HG03064 (cell line): ENCODE results near the gene CENPU.

Experiments
- ATAC-seq: cut with Tn5 transposase; IDR thresholded peaks from one replicate; pipeline ENCODE4 v1.9.1; 2021; ENCODE audit warnings: low read depth; ENCODE audit not compliant: unreplicated experiment

CENPU gene

DNA sequence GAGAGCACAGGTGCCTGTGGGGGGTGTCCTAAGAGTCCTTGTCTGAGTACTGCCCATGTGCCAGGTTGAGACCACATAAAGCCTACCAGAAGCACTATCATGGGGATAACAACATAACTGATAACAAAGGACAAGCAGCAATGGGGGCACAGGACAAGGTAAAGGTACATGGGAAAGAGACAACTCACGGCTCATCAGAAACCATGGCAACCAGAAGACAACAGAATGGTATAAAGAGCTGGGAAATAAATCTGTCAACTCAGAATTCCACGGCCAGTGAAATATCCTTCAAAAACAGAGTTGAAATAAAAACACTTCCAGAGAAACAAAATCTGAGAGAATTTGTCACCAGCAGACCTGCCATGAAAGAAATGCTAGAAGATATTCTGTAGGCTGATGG lies 20.0 kb downstream of the CENPU start:
- ATAC-seq, result no peak

DNA sequence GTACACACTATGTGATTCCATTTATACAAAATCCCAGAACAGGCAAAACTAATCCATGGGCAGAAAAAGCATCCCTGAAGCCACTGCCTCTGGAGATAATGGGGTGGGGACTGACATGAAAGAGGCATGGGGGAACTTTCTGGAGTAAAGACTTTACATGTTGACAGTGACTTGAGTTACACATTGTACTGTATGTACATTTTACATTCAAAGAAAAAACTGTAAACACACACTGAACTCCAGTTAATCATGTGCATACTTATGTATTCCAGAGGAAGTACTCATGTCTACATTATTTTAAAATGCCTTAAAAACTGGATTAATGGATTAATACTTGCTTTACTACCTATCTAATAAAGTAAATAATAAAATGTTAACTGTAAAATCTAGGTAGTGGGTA lies 21.6 kb downstream of the CENPU start:
- ATAC-seq, result no peak

DNA sequence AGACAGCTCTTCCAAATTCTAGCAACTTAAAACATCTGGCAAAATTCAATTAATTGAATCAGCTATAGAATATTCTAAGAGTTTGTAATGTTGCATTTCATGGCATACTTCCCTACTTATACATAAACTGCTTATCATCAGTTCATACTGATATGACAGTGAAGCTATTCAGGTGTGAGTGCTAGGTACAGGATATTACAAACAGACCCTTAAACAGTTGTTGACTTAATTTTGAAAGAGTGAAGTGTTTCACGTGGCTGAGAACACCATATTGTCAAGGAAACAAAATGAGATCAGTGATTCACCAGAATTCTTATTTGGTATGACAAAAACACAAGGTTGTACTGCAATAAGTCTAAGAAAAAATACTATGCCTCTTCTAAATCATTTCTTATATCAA lies 27.4 kb downstream of the CENPU start:
- ATAC-seq, result no peak

DNA sequence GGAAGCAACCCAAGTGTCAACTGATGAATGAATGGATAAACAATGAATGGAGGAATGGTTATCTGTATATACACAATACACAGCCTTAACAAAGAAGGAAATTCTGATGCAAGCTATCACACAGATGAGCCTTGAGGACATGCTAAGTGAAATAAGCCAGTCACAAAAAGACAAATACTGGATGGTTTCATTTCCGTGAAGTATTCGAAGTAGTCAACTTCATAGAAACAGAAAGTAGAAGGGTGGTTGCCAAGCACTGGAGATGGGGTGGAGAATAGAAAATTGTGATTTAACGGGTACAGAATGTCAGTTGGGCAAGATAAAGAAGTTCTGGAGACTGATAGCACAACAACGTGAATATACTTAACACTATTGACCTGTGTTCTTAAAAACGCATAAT lies 28.2 kb downstream of the CENPU start:
- ATAC-seq, result no peak

DNA sequence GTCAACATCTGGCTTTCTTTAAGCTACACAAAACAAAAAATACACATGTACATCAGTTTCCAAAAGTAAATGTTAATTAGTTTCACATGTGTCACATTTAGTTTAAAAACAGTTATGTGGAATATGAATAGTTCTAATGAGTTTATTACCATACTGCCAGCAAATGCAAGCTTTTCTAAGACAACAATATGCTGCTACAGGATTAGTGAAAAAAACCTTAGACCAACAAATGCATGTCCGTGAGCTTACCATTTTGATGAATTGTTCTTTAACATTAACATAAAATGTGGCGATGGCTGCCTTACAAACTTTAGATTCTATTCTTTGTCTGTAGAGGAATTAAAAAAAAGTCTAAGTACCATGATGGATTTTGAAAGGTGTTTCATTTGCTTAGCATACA lies 31.8 kb downstream of the CENPU start:
- no peak for ATAC-seq

DNA sequence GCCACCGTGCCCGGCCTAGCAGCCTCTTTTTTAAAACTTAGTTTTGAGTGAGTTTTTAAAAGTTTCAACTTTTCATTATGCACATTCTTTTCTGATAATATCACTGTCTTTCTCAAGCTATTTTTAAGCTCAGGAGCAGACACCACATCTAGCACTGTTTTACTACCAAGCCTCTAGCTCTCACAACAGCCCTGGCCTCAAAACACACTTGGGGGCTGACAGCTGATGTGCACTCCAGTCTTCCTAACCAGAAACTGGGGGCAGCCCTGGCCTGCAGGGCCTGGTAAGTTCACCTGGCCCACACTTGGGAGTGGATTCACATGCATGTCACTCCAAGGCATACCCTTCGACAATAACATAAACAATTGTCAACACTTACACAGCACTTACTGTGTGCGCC lies 34.0 kb downstream of the CENPU start:
- ATAC-seq, result no peak

DNA sequence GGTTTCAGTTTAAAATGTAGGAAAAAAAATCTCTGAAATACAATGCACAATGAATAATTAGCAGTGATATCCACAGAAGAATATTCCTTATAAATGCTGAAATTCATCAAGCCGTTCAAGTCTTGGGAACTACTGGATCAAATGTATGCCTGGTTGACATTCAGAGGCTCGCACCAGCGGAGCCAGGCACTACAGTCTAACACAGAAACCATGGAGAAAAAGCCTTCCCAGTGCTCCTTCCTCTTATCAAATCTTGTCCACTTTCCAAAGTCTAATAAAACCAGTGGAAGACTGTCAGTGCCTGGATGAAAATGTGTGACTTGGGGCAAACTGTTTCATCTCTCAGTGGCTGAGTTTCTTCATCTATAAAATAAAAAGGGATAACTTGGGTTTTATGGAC lies 35.9 kb downstream of the CENPU start:
- ATAC-seq, result no peak

DNA sequence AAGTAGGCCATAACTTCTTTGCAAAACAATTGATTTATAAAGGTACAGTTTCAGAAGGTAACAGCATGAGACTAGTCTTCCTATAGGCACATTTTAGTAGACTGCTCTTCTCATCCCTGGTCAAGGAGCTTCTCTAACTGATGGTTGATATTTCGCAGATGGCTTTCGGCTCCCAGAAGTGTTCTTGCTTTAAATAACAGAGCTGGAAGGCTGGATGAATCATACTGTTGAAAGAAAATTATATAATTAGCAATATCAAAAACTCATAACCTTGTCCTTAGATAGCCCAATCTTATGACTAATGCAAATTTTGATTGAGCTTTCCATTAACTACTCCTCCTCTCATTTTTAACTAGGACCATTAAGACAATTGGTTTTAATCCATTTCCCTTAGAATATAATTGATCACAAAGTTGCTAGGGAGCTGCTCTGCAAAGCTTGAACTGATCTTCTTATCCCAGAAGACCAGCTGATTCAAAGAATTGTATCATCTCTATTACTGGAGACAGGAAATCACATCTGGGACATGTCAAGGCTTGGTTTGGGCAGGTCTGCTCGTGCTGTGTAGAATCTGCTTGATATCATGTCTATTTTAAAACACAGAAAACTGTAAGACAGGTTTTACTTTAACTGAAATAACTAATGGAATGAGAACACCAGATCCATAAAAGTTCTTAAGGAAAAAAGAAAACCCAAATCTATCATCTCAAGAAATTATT lies 38.6 kb downstream of the CENPU start:
- no peak for ATAC-seq

DNA sequence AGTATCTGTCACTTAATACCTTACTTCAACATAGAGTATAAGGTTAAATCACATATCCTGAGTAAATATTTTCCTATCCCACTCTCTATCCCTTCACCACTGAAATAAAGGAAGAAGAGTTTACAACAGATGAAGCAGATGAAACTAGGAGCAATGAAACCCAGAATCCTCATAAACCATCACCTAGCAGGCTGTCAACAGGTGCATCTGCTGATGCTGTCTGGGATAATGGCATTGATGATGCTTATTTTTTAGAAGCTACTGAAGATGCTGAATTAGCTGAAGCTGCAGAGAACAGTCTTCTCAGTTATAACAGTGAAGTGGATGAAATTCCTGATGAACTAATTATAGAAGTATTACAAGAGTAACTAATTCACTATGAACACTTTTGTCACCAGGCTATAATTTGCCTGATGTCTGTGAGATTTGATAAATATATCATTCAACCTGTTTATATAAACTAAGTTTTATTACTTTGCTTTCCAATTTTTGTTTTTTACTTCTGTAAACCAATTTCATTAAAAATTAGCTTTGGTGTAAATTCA lies 39.4 kb downstream of the CENPU start:
- ATAC-seq, result no peak

DNA sequence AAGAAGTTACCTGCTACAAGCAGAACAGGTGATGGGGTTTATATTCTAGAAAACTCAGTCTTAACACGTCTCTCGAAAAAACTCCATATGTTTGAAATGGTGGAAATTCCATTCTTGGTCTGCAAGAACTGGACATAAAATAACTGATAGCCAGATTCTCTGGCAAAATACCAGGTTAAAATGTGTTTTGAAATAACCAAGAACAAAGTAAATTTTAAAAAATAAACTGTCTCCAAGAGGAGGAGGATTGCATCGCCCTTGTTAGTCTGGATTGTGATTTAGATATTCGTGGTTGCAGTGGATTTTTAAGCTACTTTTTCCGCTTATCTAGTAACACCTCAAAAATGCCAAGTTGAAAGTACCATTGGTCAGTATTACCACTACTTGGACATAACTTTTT lies 40.8 kb downstream of the CENPU start:
- ATAC-seq, result no peak

DNA sequence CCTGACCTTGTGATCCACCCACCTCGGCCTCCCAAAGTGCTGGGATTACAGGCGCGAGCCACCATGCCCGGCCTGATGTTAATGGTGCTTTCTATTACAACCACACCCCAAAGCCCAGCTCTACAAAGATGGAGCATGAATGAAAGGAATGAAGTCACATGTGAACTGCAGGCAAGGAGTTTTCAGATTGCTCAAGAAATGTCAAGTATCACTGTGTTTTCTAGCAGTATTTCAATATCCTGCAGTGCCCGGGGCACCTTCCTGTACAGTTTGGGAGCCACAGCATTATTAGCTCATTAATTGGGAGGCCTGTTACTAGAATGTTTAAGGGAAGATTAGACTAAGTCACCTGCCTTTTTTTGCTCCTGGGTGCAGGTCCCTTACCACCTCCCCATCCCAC lies 44.2 kb downstream of the CENPU start:
- ATAC-seq, result no peak

DNA sequence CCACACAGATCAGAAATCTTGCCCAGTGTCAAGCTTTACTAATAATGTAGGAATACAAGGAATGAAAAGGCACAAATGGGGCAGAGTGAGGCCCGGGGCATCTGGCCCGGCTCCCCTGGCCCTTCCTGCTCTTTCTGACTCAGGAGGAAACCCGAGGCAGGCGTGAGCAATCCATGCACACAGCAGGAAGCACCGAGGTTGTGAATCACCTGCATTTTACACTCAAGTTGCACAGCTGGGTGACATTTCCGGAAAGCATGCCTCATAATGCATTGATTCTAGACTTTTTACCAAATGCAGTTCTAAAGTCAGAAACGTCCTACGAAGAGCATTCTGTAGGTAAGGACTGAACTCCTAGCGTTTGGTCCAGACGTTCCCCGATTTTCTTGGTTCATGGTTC lies 45.4 kb downstream of the CENPU start:
- no peak for ATAC-seq

DNA sequence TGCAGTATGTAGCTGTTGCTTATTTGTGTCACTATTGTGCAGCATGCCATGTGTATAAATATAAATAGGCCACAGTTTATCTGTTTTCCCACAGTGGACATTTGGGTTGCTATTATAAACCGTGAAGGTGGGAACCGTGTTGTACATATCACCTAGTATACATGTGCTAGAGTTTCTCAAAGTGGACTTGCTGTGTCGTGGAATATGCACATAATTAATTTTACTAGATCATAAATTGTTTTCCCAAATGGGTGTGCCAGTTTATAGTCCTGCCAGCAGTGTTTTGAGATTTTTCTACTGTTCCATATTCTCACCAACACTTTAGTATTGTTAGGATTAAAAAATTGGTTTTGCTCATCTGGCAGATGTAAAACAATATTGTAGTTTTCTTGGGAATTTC lies 45.9 kb downstream of the CENPU start:
- ATAC-seq, result no peak

DNA sequence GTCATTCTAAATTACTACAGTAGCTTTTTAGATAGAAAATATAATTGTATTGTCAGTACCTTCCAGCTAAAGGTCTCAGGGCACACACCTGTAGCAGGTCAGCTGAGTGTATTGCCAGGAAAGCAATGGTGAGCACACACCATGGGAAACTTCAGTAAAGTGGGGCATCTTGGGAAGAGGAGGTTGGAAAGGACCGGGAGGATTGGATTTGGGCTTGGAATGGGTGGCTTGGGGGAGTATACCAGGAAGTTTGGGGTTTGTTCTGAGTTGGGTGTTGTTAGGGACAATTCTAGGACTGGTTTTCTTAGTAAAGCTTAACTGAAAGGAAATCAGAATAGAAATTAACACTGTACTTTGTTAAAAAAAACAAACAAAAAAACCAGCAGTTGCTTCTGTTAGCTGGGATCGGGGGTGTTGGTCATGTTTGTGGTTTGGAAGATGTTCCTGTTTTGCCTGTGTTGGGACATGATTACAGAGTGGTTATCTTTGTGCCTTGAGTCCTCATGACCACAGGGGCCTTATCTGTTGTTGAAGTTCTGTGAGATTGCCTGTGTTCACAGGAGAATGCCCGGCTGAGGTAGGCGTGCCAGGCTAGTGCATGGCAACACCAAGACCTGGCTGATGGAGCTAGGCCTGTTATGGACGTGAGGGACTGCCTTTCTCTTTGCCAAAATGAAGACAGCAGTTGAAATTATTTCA lies 49.3 kb downstream of the CENPU start:
- ATAC-seq, result no peak

DNA sequence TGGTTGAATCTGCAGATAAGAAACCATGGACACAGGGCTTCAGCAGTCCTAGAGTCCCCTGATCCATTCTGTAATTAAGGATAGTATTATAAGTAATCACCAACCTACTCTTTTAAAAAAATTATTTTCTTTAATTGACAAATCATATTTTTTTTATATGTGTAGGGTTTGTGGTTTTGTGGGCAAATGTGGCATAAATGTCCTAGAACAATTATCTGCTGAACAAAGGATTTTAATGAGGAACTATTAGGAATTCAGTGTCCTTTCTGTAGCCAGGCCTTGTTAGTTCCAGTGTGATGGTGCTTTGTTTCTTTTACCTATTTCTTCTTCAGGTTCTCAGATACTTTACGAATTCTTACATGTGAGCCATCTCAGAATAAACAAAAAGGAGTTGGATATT lies 52.0 kb downstream of the CENPU start:
- ATAC-seq, result no peak

DNA sequence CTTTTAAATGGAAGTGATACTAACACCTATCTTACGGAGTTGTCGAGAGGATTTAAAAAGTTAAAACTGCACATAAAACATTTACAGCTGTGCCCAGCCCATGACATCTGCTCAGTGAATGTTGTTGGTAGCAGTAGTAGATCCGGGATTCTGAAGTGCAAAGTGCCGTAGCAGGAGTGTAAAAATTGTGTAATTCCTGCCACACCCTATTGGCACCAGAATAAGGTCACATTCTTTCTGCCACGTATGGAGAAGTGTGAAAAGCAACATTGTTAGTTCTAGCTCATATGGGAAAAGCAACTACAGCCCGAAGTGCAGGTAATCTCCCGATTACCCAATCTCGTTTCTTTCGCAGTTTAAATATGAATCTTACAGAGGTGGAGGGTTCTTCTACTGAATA lies 53.2 kb downstream of the CENPU start:
- ATAC-seq, result no peak

DNA sequence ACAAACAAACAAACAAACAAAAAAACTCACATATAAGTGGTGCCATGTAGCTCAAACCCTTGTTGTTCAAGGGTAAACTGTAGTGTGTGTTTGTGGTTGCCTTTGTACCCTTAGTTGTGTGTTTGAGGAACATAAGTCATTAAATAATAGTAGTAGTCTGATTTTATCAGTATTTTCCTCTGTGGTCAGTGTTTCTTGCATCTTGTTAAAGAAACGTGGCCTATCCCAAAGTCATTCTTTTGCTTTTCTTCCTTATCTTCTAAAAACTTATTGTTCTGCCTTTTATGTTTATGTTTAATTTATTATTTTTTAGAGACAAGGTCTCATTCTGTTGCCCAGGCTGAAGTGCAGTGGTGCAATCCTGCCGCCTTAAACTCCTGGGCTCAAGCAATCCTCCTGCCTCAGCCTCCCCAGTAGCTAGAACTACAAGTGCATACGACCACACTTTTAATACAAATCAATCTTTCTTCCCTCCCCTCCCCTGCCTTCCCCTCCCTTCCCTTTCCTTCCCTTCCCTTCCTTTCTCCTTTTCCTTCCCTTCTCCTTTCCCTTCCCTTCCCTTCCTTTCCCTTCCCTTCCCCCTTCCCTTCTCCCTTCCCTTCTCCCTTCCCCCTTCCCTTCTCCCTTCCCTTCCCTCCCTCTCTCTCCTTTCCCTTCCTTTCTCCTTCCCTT lies 57.9 kb downstream of the CENPU start:
- ATAC-seq, result no peak

DNA sequence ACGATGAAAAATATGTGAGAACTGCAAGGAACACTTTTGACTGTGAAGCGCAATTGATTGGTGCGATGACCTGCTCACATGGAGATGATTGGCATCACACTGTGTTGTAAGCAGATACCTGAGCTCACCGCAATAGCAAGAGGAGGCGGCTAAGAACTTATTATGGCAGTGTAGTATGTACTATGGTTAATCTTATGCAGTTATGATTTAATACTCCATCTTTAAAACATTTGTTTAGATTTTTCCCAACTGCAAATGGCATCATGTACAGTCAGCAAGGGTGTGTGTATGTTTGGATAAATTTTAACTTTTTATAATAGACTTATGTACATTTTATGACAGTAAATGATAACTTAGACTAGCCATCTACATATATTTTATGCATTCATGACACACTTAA lies 58.9 kb downstream of the CENPU start:
- no peak for ATAC-seq

DNA sequence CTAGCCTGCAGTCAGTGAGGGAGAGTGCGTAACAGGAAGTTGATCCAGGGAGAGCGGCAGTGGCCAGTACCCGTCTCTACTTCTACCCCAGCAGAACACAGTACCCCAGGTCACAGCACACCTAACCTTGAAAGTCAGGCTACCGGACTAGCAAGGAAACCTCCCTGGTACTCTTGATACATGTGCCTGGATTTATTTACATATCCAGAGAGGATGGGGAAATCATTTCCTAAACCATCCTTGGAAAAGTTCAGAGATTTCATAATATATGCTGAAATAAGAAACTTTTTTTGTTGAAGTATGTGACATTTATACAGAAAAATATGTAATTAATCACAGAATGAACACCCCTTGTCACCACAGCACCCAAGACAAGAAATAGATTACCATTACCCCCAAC lies 59.9 kb downstream of the CENPU start:
- ATAC-seq, result no peak

DNA sequence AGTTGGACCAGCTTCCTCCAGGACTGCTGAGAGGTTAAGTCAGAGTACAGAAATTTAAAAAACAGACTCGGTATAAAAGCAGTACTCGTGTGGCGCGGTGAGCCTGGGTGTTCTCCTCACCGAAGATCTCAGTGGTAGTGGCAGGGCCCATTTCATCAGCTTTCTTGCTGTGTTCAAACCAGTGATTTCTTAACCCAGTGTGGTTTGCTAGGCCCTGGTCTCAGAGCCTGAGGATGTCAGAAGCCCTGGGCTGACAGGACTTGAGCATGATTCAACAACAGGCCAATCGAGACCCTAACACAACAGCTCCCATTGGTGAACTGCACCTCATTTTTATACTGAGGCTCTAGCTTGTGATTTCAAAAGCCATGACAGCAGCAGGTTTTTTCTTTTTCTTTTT lies 61.2 kb downstream of the CENPU start:
- no peak for ATAC-seq

DNA sequence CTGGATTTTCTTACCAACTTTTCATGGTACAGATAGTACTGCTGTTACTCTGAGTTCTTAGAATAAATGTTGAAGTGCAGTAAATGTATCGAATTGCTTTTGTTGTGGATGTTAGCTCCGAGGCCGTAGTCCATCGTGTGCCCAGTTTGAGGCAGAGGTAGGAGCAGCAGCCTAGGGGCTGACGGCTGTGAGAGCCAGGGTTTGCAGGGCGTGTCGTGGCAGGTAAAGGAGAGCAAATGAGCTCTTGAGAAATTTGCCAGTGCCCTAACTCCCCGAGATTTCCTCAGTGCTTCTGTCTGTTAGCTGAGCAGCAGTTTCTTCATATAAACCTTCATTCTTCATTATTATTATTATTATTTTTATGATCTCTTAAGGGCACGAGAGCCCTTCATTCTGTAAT lies 62.8 kb downstream of the CENPU start:
- no peak for ATAC-seq

DNA sequence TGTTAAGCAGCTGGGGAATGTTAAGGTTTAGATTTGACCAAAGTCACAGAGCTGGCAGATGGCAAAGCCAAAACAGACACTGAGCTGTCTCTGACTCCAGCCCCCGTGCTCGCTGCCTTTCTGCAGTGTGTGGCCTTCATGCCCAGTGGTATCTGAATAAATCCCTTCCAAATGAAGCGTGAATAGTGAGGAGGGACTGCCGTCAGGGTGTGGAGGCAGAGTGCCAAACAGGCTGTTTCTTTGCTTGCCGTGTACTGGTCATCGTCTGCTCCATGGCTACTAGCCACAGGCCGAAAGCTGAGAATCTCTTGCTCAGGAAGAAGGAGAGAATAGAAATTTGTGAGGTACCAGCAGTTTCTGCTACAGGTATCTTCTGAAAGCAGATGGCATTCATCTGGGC lies 64.6 kb downstream of the CENPU start:
- ATAC-seq, result no peak
